Stimulated activated CD8-positive, alpha-beta memory T cell treated with anti-CD3 and anti-CD28 coated beads, Interleukin-4, amount 100 ng/mL, for 4 hours (primary cell): ENCODE results near the gene ANXA11.

Experiments used
- DNase-seq, 2 donors: peaks; one replicate each; pipeline ENCODE4 v3.0.0-alpha.2; 2020; ENCODE audit warnings: low read depth in 2 of 2, low spot score in 1 of 2

ANXA11 gene

GRCh38 chr10:80166581-80167470 lies 38.5 kb downstream of the ANXA11 start:
- no peak for DNase-seq

GRCh38 chr10:80165173-80165572 lies 40.2 kb downstream of the ANXA11 start:
- no peak for DNase-seq

- DNase-seq = no peak
Observed at GRCh38 chr10:80164596-80164995, 40.7 kb downstream of the ANXA11 start.

GRCh38 chr10:80163741-80164341 lies 41.5 kb downstream of the ANXA11 start:
- DNase-seq = no peak

GRCh38 chr10:80161321-80162083 lies 43.8 kb downstream of the ANXA11 start:
- no peak for DNase-seq

GRCh38 chr10:80160361-80161320 lies 44.7 kb downstream of the ANXA11 start:
- DNase-seq = no peak

- no peak for DNase-seq
Observed at GRCh38 chr10:80159166-80159873, 46.0 kb downstream of the ANXA11 start.

- DNase-seq = no peak
Observed at GRCh38 chr10:80158598-80159127, 46.7 kb downstream of the ANXA11 start.

- no peak for DNase-seq
Observed at GRCh38 chr10:80158126-80158525, 47.2 kb downstream of the ANXA11 start.

- no peak for DNase-seq
Observed at GRCh38 chr10:80157561-80157960, 47.8 kb downstream of the ANXA11 start.

- DNase-seq = no peak
Observed at GRCh38 chr10:80156216-80156615, 49.1 kb downstream of the ANXA11 start.

- DNase-seq = no peak
Observed at GRCh38 chr10:80155696-80156215, 49.6 kb downstream of the ANXA11 start.

GRCh38 chr10:80154978-80155695 lies 50.2 kb downstream of the ANXA11 start:
- DNase-seq = no peak

GRCh38 chr10:80154626-80154977 lies 50.7 kb downstream of the ANXA11 start:
- DNase-seq = no peak

- DNase-seq = no peak
Observed at GRCh38 chr10:80153460-80153859, 51.9 kb downstream of the ANXA11 start.

- no peak for DNase-seq
Observed at GRCh38 chr10:80152820-80153219, 52.5 kb downstream of the ANXA11 start.

GRCh38 chr10:80150172-80150571 lies 55.2 kb downstream of the ANXA11 start:
- no peak for DNase-seq

GRCh38 chr10:80149123-80149522 lies 56.2 kb downstream of the ANXA11 start:
- no peak for DNase-seq
